Suprapubic skin (tissue), 4 donors: ENCODE results near the gene SECISBP2. TPM values are rescaled to one million over a fixed set of nuclear protein-coding genes. Genes with fewer than 3 reads are reported as not detected.

Experiments used
- DNase-seq, 2 donors: peaks; one replicate each; pipeline ENCODE4 v3.0.0-alpha.2; 2019; ENCODE audit warnings: low spot score in 2 of 2
- H3K27ac ChIP-seq: fragments of 200-600 bp; sonication (generic); one replicate; pipeline ENCODE4 v1.5.1; 2019
- H3K27me3 ChIP-seq: fragments of 200-600 bp; sonication (generic); one replicate; pipeline ENCODE4 v1.5.1; 2019
- H3K36me3 ChIP-seq: fragments of 200-600 bp; sonication (generic); one replicate; pipeline ENCODE4 v1.5.1; 2019
- H3K4me1 ChIP-seq: fragments of 200-600 bp; sonication (generic); one replicate; pipeline ENCODE4 v1.5.1; 2019
- H3K4me3 ChIP-seq: fragments of 200-600 bp; sonication (generic); one replicate; pipeline ENCODE4 v1.5.1; 2019; ENCODE audit warnings: mild to moderate bottlenecking
- H3K9me3 ChIP-seq: fragments of 200-600 bp; sonication (generic); one replicate; pipeline ENCODE4 v1.5.1; 2019
- EP300 ChIP-seq: sonication (generic); formaldehyde crosslinking; IDR thresholded peaks from one replicate; pipeline ENCODE4 v1.6.1; 2017; ENCODE audit warnings: antibody characterized with exemption
- POLR2A ChIP-seq, 2 donors: fragments of 450-650 bp; IDR thresholded peaks; one replicate each; pipeline ENCODE4 v1.6.1; 2017; ENCODE audit warnings: antibody characterized with exemption in 2 of 2, mild to moderate bottlenecking in 2 of 2, moderate library complexity in 2 of 2
- POLR2AphosphoS5 ChIP-seq, 3 donors: sonication (generic); formaldehyde crosslinking; IDR thresholded peaks; one replicate each; pipeline ENCODE4 v1.6.1; 2017; ENCODE audit warnings: antibody characterized with exemption in 3 of 3
- WGBS: methylation state at CpG from one replicate; pipeline ENCODE4 v1.1.5; 2018; 5-methylcytosine and 5-hydroxymethylcytosine counted together
- total RNA-seq, 4 donors: library from RNA; depleted of rRNA; stranded (reverse); fragments of >200 nt; gene quantifications; one replicate each; pipeline ENCODE4 v1.1.0, GENCODE V29; 2016
- TF ChIP-seq, protein P1 (sequence below), 2 donors: fragments of 200-600 bp in 1 of 2; fragments of 450-650 bp in 1 of 2; sonication (generic) in 1 of 2; IDR thresholded peaks; one replicate each; pipeline ENCODE4 v1.5.1; 2016 to 2019; ENCODE audit warnings: antibody characterized with exemption in 2 of 2, mild to moderate bottlenecking in 1 of 2, moderate library complexity in 1 of 2

The SECISBP2 gene
- total RNA-seq, 4 donors from 2014 or later: 43.6 to 111 (median 60.8) TPM

- no peak for TF ChIP-seq POLR2A (IDR thresholded peaks at IDR 0.05)
- TF ChIP-seq POLR2AphosphoS5 (IDR thresholded peaks at IDR 0.05): no peak
- TF ChIP-seq EP300: no peak
- TF ChIP-seq, protein P1, sequence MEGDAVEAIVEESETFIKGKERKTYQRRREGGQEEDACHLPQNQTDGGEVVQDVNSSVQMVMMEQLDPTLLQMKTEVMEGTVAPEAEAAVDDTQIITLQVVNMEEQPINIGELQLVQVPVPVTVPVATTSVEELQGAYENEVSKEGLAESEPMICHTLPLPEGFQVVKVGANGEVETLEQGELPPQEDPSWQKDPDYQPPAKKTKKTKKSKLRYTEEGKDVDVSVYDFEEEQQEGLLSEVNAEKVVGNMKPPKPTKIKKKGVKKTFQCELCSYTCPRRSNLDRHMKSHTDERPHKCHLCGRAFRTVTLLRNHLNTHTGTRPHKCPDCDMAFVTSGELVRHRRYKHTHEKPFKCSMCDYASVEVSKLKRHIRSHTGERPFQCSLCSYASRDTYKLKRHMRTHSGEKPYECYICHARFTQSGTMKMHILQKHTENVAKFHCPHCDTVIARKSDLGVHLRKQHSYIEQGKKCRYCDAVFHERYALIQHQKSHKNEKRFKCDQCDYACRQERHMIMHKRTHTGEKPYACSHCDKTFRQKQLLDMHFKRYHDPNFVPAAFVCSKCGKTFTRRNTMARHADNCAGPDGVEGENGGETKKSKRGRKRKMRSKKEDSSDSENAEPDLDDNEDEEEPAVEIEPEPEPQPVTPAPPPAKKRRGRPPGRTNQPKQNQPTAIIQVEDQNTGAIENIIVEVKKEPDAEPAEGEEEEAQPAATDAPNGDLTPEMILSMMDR (IDR thresholded peaks at IDR 0.05): no peak
- H3K4me1 ChIP-seq: peaks cover 3% of the 10 kb centered on the region
- H3K36me3 ChIP-seq: peaks cover 99% of the 10 kb centered on the region
- no peak overlapping the region for H3K4me3 ChIP-seq
- no peaks in the 10 kb centered on the region for H3K9me3 ChIP-seq
- no peaks in the 10 kb centered on the region for H3K27me3 ChIP-seq
- no peak overlapping the region for H3K27ac ChIP-seq
- DNase-seq: no peak
- WGBS: 93% methylated on average over 6 of the region's 6 CpGs
These were observed 33.4 kb downstream of the SECISBP2 start for GRCh38 chr9:89351584-89352300.

GRCh38 chr9:89352451-89352850 lies 34.2 kb downstream of the SECISBP2 start:
- WGBS: 61% methylated on average over 3 of the region's 3 CpGs
- Histone ChIP-seq H3K4me1 (peaks cover 3% of the 10 kb centered on the region), H3K27me3 (no peaks in the 10 kb centered on the region), H3K4me3 (no peak overlapping the region), H3K36me3 (peaks cover 99% of the 10 kb centered on the region), H3K27ac (no peak overlapping the region), H3K9me3 (no peaks in the 10 kb centered on the region)
- TF ChIP-seq, protein P1 (IDR thresholded peaks at IDR 0.05): no peak
- TF ChIP-seq POLR2AphosphoS5 (IDR thresholded peaks at IDR 0.05): no peak
- no peak for DNase-seq

DNA sequence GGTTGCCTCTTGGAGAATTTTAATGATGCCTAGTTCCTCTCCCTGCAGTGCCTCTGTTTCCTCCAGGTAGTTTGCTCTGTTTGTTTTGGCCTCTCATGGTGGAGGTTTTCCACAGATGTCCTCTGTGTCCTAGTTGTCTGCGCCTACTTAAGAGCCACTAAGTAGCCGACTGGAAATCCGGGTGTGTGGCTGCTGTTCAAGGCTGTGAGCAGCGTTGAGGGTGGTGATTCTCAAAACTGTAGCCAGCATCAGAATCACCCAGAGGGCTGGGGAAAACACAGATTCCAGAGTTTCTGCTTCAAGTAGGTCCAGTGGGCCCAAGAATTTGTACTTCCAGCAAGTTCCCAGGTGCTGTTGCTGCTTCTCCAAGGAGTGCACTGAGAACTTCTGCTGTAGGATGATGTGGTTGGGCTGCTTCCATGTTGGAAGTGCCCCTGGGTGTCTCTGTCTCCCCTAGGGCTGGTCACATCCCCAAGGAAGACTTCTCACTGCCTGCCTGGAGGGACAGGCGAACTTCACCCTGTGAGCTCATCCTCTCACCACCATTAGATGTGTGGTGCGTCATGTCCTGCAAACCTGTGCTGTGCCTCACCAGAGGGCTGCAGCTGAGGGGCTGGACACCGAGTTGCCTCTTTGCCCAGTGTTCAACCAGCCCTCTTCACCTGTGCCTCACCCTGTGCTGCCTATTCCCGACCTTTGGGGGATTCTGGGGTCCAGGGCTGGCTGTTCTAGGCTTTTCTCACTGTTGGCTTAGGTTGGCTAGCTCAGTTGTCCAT lies 34.8 kb downstream of the SECISBP2 start:
- Histone ChIP-seq H3K27ac (no peak overlapping the region), H3K9me3 (no peaks in the 10 kb centered on the region), H3K27me3 (no peaks in the 10 kb centered on the region), H3K36me3 (peaks cover 99% of the 10 kb centered on the region), H3K4me1 (peaks cover 3% of the 10 kb centered on the region), H3K4me3 (no peak overlapping the region)
- 75% methylated on average over 7 of the region's 8 CpGs for WGBS
- no peak for DNase-seq
- TF ChIP-seq EP300 (no peak), POLR2AphosphoS5 (IDR thresholded peaks at IDR 0.05) (no peak), POLR2A (IDR thresholded peaks at IDR 0.05) (no peak)
- TF ChIP-seq, protein P1 (IDR thresholded peaks at IDR 0.05): no peak

GRCh38 chr9:89353989-89354388 lies 35.7 kb downstream of the SECISBP2 start:
- peaks cover 3% of the 10 kb centered on the region for H3K4me1 ChIP-seq
- no peaks in the 10 kb centered on the region for H3K9me3 ChIP-seq
- H3K27ac ChIP-seq: no peak overlapping the region
- H3K36me3 ChIP-seq: peaks cover 99% of the 10 kb centered on the region
- WGBS: 61% methylated on average over 3 of the region's 3 CpGs
- TF ChIP-seq POLR2AphosphoS5 (IDR thresholded peaks at IDR 0.05) (no peak), EP300 (no peak), POLR2A (IDR thresholded peaks at IDR 0.05) (no peak)
- TF ChIP-seq, protein P1 (IDR thresholded peaks at IDR 0.05): no peak
- DNase-seq: no peak
- no peak overlapping the region for H3K4me3 ChIP-seq
- H3K27me3 ChIP-seq: no peaks in the 10 kb centered on the region

- H3K27ac ChIP-seq: no peak overlapping the region
These were observed 36.2 kb downstream of the SECISBP2 start for GRCh38 chr9:89354471-89354870.

More at GRCh38 chr9:89354471-89354870, 36.2 kb downstream of the SECISBP2 start:
- no peak for DNase-seq
- Histone ChIP-seq H3K27me3 (no peaks in the 10 kb centered on the region), H3K36me3 (peaks cover 97% of the 10 kb centered on the region), H3K9me3 (no peaks in the 10 kb centered on the region), H3K4me1 (peaks cover 3% of the 10 kb centered on the region), H3K4me3 (no peak overlapping the region)
- WGBS: 96% methylated on average over 6 of the region's 6 CpGs
- no peak for TF ChIP-seq POLR2A (IDR thresholded peaks at IDR 0.05)
- TF ChIP-seq, protein P1 (IDR thresholded peaks at IDR 0.05): no peak
- TF ChIP-seq EP300: no peak
- no peak for TF ChIP-seq POLR2AphosphoS5 (IDR thresholded peaks at IDR 0.05)
